ENCODE measurements around the gene EDIL3.

The EDIL3 gene

GRCh38 chr5:84378420-84378819 lies 6.3 kb downstream of the EDIL3 start:
- no peak for DNase-seq (ENCODE audit: low spot score)
- TF ChIP-seq, protein P1, sequence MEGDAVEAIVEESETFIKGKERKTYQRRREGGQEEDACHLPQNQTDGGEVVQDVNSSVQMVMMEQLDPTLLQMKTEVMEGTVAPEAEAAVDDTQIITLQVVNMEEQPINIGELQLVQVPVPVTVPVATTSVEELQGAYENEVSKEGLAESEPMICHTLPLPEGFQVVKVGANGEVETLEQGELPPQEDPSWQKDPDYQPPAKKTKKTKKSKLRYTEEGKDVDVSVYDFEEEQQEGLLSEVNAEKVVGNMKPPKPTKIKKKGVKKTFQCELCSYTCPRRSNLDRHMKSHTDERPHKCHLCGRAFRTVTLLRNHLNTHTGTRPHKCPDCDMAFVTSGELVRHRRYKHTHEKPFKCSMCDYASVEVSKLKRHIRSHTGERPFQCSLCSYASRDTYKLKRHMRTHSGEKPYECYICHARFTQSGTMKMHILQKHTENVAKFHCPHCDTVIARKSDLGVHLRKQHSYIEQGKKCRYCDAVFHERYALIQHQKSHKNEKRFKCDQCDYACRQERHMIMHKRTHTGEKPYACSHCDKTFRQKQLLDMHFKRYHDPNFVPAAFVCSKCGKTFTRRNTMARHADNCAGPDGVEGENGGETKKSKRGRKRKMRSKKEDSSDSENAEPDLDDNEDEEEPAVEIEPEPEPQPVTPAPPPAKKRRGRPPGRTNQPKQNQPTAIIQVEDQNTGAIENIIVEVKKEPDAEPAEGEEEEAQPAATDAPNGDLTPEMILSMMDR (IDR thresholded peaks at IDR 0.05; ENCODE audit: extremely low read depth, missing control alignments): no peak

DNA sequence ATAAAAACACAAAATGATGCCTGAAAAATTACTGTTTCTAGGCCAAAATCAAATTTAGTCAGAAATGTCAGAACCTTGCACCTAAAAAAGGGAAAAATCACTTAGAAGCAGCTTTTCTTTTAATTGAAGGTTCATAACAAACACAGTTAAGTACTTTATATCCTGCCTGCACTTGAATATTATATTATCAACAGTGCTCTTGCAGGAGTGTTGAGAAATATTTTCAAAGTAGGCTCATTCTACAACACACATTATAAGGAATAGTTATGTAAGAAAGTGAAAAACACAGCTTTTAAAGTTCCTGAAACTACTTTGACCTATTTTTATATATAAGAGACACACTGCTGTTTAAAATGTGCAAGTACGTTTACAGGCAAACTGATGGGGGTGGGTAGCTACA lies 8.3 kb downstream of the EDIL3 start:
- TF ChIP-seq, protein P1 (IDR thresholded peaks at IDR 0.05; ENCODE audit: extremely low read depth, missing control alignments): no peak
- DNase-seq (ENCODE audit: low spot score): no peak

GRCh38 chr5:84374568-84374967 lies 10.1 kb downstream of the EDIL3 start:
- no peak for DNase-seq (ENCODE audit: low spot score)
- TF ChIP-seq, protein P1 (IDR thresholded peaks at IDR 0.05; ENCODE audit: extremely low read depth, missing control alignments): no peak

DNA sequence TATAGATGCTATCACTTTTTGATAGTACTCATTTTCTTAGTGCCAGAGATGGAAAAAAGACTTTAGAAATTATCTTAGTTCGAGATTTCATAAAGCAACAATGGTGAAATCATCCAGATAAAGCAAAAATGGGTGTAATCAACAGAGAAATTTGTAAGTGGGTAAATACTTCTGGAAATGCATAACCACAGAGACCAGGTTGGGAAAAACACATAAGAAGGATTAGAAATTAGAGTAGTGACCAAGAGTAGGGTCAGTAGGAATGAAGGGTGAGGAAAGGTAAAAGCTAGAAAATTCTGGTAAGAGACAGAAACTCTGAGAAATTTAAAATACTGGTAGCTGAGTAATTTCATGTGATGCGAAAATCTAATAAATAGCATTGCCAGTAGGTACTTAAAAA lies 11.2 kb downstream of the EDIL3 start:
- TF ChIP-seq, protein P1 (IDR thresholded peaks at IDR 0.05; ENCODE audit: extremely low read depth, missing control alignments): no peak
- DNase-seq (ENCODE audit: low spot score): no peak

DNA sequence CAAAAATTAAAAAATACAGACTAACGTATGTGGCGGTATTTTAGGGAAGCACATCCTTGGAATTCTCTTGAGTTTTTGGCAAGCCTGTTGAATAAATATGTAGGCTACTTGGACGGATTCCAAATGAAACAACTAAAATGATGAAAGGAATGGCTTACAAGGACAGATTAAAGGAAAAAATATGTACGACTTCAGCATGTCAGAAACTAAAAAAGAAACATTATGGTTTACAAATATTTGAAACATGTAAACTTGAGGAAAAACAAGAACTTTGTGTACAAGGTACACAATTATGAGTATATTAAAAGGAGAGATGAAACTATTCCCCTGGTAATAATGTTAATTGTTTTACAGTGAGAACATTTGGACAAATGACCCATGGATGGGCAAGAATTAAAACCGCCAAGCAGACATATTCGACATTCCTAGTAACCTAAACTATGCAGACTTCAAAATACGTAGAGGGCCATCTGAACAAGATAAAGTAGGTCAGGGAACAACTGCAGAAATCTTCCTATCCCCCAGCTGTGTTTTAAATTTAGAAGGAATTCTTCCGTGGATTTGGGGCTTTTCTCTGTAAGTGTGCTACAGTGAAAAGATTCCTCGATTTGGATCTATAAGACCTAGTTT lies 12.5 kb downstream of the EDIL3 start:
- no peak for DNase-seq (ENCODE audit: low spot score)

GRCh38 chr5:84370176-84370575 lies 14.5 kb downstream of the EDIL3 start:
- DNase-seq (ENCODE audit: low spot score): no peak
- TF ChIP-seq, protein P1 (IDR thresholded peaks at IDR 0.05; ENCODE audit: extremely low read depth, missing control alignments): no peak

More for the DNA sequence above, 12.5 kb downstream of the EDIL3 start:
- TF ChIP-seq, protein P1 (IDR thresholded peaks at IDR 0.05; ENCODE audit: extremely low read depth, missing control alignments): no peak

- DNase-seq (ENCODE audit: low spot score): no peak
- TF ChIP-seq, protein P1 (IDR thresholded peaks at IDR 0.05; ENCODE audit: extremely low read depth, missing control alignments): no peak
These were observed 20.6 kb downstream of the EDIL3 start for GRCh38 chr5:84364043-84364442.

All from GM20000 (cell line).